Tibial artery (tissue), 4 donors: ENCODE data around the gene UGT1A9.

Experiments used
- DNase-seq, 2 donors: peaks; one replicate each; pipeline ENCODE4 v3.0.0-alpha.2; 2019
- H3K27ac ChIP-seq, 2 donors: fragments of 200-600 bp; sonication (generic) in 1 of 2; 1 replicate in 1 of 2; 2 replicates in 1 of 2; pipeline ENCODE4 v1.5.1; 2018 to 2019; ENCODE audit warnings: mild to moderate bottlenecking in 1 of 2
- H3K27me3 ChIP-seq, 2 donors: fragments of 200-600 bp; sonication (generic) in 1 of 2; one replicate each; pipeline versions ENCODE4 v1.5.1 to v1.6.0; 2016 to 2019
- H3K36me3 ChIP-seq, 3 donors: fragments of 200-600 bp; sonication (generic) in 2 of 3; one replicate each; pipeline ENCODE4 v1.5.1; 2016 to 2019; ENCODE audit warnings: mild to moderate bottlenecking in 2 of 3
- H3K4me1 ChIP-seq, 4 donors: fragments of 200-600 bp; sonication (generic) in 2 of 4; 1 replicate in 3 of 4; 2 replicates in 1 of 4; pipeline ENCODE4 v1.5.1; 2016 to 2019
- H3K4me3 ChIP-seq, 2 donors: fragments of 200-600 bp; sonication (generic) in 1 of 2; 1 replicate in 1 of 2; 2 replicates in 1 of 2; pipeline ENCODE4 v1.5.1; 2018 to 2019; ENCODE audit warnings: mild to moderate bottlenecking in 2 of 2
- H3K9me3 ChIP-seq, 3 donors: fragments of 200-600 bp; sonication (generic) in 1 of 3; one replicate each; pipeline ENCODE4 v1.5.1; 2016 to 2019
- CTCF ChIP-seq, 2 experiments: fragments of 200-600 bp in 1 of 2; fragments of 450-650 bp in 1 of 2; IDR thresholded peaks; one replicate each; pipeline ENCODE4 v1.5.1; 2017 to 2019; ENCODE audit warnings: antibody characterized with exemption in 2 of 2, mild to moderate bottlenecking in 1 of 2, moderate library complexity in 1 of 2
- intact Hi-C: fragments of 100-400 bp; cut with DNase I; formaldehyde crosslinking; loops from one replicate; pipeline ENCODE4 v1.15.0; 2023; ENCODE audit warnings: low total_unique reads

The UGT1A9 gene

GRCh38 chr2:233691443-233692433, 20.0 kb downstream of the UGT1A9 start:
- TF ChIP-seq CTCF (IDR thresholded peaks at IDR 0.05), result no peak
- H3K27me3 ChIP-seq, result no peaks in the 10 kb centered on the region
- no peak overlapping the region for H3K27ac ChIP-seq
- no peaks in the 10 kb centered on the region for H3K4me1 ChIP-seq
- DNase-seq, result no peak
- H3K36me3 ChIP-seq, result no peaks in the 10 kb centered on the region
- H3K4me3 ChIP-seq, result no peak overlapping the region
- intact Hi-C loops, result no loop called here
- H3K9me3 ChIP-seq, result no peaks in the 10 kb centered on the region

GRCh38 chr2:233692648-233693047, 20.9 kb downstream of the UGT1A9 start, which contains the start of gene UGT1A6:
TSS of gene UGT1A6 (plus strand) at chr2:233692890. CDS start at chr2:233693005, 115 bp downstream.
- Histone ChIP-seq H3K9me3 (no peaks in the 10 kb centered on the region), H3K4me3 (no peak within 1 kb of the TSS), H3K4me1 (no peaks in the 10 kb centered on the region), H3K36me3 (no peaks in the 10 kb centered on the region), H3K27me3 (no peaks in the 10 kb centered on the region), H3K27ac (no peak within 1 kb of the TSS)
- intact Hi-C loops, result no loop called here
- DNase-seq, result no peak
- TF ChIP-seq CTCF (IDR thresholded peaks at IDR 0.05), result no peak

DNA sequence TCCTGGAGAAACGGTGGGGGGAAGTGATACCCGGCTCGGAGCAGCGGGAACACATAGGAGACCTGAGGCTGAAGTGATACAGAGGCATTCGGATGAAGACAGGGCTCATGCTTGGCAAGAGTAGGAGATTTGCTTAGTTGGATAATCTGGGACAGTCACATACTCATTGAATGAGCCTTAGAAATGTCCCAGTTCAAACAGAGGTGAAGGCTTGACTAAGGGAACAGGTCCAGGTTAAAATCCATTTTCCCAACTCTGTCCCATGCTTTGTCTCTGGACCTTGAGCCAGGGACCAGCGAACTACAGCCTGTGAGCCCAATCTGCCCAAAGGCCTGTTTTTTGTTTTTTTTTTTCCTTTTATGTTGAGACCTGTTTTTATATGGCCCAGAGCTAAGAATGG, 22.3 kb downstream of the UGT1A9 start:
- DNase-seq, result no peak
- Histone ChIP-seq H3K27me3 (no peaks in the 10 kb centered on the region), H3K27ac (no peak overlapping the region), H3K4me1 (no peaks in the 10 kb centered on the region), H3K4me3 (no peak overlapping the region), H3K9me3 (no peaks in the 10 kb centered on the region), H3K36me3 (no peaks in the 10 kb centered on the region)
- no peak for TF ChIP-seq CTCF (IDR thresholded peaks at IDR 0.05)
- intact Hi-C loops, result no loop called here

- intact Hi-C loops, result no loop called here
- no peaks in the 10 kb centered on the region for H3K27me3 ChIP-seq
- H3K27ac ChIP-seq, result no peak overlapping the region
- no peaks in the 10 kb centered on the region for H3K36me3 ChIP-seq
- H3K9me3 ChIP-seq, result no peaks in the 10 kb centered on the region
- no peak overlapping the region for H3K4me3 ChIP-seq
- TF ChIP-seq CTCF (IDR thresholded peaks at IDR 0.05), result no peak
- peaks cover 0 to 2% (median 0%) of the 10 kb centered on the region in 4 donors for H3K4me1 ChIP-seq
- DNase-seq, result no peak
Observed at GRCh38 chr2:233698740-233699139, 27.0 kb downstream of the UGT1A9 start.

DNA sequence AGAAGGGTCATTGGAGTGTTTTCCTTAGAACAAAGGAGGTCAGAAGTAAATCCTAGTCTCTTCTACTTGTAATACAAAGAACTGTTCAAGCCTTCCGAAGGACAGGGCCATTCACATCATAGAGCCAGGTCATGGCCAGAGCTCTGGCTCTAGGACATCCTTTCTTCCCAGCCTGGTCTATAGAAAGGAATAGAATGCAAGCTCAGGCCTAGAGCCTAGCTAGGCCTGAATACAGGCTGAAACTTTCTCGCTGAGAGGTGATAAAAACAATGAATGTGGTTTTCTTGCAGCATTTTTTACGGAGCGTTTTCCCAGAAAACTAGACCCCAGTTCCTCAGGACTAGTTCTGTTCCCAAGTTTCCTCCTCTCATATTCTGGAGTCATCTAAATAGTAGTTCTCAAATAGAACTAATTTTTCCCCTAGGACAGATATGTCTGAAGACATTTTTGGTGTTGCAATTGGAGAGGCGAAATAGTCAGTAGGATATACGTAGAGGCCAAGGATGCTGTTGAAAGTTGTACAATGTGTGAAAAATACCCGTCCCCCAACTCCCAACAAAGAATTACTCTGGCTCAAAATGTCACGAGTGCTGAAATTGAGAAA, 27.8 kb downstream of the UGT1A9 start:
- Histone ChIP-seq H3K9me3 (no peaks in the 10 kb centered on the region), H3K27ac (no peak overlapping the region), H3K27me3 (no peaks in the 10 kb centered on the region), H3K36me3 (no peaks in the 10 kb centered on the region), H3K4me3 (no peak overlapping the region), H3K4me1 (peaks cover 0 to 2% (median 0%) of the 10 kb centered on the region in 4 donors)
- TF ChIP-seq CTCF (IDR thresholded peaks at IDR 0.05), result no peak
- no peak for DNase-seq
- intact Hi-C loops, result loop anchor here (10.0 kb wide), 1 partner anchor 255 kb away; no protein-coding TSS in a partner anchor
